Skeletal muscle cell (primary cell): Measurements from ENCODE around the gene PSMD8.
"Not testable (repeated sequence)": the region's sequence is repeated elsewhere in the genome, so short reads cannot be mapped to it uniquely, and the experiment has no call there.

Source experiments
- DNase-seq: peaks from one replicate; pipeline ENCODE4 v3.0.0-alpha.2; 2010; ENCODE audit warnings: low read depth
- H3K4me3 ChIP-seq: 2 replicates; pipeline ENCODE4 v1.5.1; 2011; ENCODE audit warnings: low read depth, mild to moderate bottlenecking, control low read depth, low read length, moderate library complexity

PSMD8 gene

DNA sequence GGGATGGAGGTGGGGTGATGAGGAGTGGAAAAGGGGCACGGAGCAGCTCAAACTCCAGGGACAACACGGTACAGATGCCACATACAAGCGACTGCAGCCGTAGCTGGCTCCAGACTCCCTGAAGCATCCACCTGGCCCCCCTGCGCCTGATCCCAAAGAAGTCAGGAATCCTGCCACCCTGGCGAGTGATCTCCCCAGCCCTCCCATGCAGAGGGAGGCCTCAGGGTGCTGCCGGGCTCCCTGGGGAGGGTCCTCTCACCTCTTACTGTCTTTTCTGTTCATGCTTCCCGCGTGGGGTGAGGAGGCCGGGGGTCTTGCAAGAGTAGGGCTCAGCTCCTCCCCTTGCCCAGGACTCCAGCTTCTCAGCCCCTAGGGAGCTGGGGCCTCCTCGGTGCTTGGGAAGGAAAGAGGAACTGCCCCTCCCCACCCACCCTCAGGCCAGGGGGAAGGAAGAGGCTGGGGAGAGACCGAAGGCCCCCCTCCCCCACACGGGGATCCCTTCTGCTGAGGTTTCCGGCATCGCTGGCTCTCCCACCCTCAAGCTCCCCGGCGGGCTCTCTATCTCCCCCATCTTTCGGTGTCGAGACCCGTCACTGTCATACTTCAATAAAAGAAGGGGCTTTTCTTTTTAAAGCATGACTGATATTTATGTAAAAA, 51.6 kb downstream of the PSMD8 start, which contains the start of gene RASGRP4:
Gene RASGRP4, minus strand, starts transcription at position 410 of the 657 bp plus-strand sequence. Its CDS starts 128 bp downstream, at position 282.
- no peak for DNase-seq
- H3K4me3 ChIP-seq: no peak within 1 kb of the TSS

DNA sequence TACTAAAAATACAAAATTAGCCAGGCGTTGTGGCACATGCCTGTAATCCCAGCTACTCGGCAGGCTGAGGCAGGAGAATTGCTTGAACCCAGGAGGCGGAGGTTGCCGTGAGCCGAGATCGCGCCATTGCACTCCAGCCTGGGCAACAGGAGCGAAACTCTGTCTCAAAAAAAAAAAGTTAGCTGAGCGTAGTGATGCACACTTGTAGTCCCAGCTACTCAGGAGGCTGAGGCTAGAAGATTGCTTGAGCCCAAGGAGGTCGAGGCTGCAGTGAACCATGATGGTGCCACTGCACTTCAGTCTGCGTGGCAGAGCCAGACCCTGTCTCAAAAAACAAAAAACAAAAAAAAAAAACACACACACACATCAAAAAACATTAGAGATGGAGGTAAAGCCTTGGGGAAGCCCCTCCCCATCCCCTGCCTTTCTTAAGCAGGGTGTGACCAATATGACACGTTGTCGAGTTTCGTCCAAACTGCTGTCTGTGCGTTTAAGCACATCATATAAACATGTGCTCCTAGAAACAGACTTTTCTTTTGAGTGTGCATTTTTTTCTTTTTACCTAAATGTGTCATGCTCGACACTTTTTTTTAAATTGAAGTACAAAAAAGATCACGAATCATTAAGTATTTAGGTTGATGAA, 52.8 kb downstream of the PSMD8 start:
- not testable (repeated sequence) for H3K4me3 ChIP-seq

DNA sequence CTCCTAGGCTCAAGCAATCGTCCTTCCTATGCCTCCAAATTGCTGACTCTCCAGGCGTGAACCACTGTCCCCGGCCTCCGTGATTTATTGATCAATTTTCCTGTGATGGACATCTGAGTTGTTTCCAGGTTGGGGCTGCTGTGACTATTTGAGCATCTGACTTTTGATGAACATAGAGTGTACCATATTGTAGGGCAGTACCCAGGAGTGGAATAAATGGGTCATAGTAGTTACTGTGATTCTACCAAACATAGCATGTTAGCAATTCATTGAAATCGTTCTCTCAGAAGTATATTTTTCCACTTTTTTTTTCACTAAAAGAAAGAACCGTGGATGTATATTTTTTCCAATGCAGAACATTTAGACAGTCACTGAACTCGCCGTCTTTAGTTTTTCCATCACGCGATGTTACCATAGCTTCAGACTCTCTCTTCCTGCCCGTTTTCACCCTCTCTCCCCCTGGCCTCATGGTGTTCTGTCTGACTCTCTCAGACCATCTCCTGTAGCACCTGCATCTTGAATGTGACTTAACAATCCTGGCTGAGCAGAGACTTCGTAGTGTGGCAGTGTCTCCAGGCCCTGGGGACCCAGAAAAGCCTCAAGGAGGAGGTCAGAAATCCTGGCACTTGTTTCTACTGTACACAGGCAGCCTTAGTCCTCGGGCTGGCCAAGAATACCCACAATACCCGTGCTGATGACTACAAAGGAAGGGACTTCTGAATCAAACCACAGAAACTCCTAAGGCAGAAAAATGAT, 54.9 kb downstream of the PSMD8 start:
- H3K4me3 ChIP-seq: no peak overlapping the region
- DNase-seq: no peak

More for the DNA sequence above, 52.8 kb downstream of the PSMD8 start:
- not testable (repeated sequence) for DNase-seq

GRCh38 chr19:38429811-38430156, 55.4 kb downstream of the PSMD8 start:
- no peak overlapping the region for H3K4me3 ChIP-seq
- no peak for DNase-seq

DNA sequence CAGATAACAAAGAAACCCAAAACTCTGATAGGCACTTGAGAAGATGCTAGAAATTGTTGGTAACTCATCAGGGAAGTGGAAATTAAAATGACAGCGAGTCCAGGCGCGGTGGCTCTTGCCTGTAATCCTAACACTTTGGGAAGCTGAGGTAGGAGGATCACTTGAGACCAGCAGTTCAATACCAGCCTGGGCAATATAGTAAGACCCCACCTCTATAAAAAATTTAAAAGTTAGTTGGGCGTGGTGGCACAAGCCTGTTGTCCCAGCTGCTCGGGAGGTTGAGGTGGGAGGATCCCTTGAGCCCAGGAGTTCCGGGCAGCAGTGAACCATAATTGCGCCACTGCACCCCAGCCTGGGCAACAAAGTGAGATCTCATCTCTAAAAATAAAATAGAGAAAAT, 56.6 kb downstream of the PSMD8 start:
- H3K4me3 ChIP-seq: no peak overlapping the region
- no peak for DNase-seq

- peak within 1 kb of the TSS; percentile 51 for H3K4me3 ChIP-seq
Observed at GRCh38 chr19:38433268-38433733, 58.9 kb downstream of the PSMD8 start, which contains the start of gene RYR1. Gene RYR1 (plus strand): TSS chr19:38433691. CDS start chr19:38433830, 139 bp downstream.

More at GRCh38 chr19:38433268-38433733, 58.9 kb downstream of the PSMD8 start, which contains the start of gene RYR1:
- DNase-seq: no peak
